K562 (cell line): Measurements from ENCODE around the gene STAMBPL1. TPM values are rescaled to one million over a fixed set of nuclear protein-coding genes. Genes with fewer than 3 reads are reported as not detected.

Source experiments
- ATAC-seq: fragments of 200-7000 bp; cut with Tn5 transposase; 3 replicates; pipeline ENCODE4 v1.9.1; 2020; ENCODE audit warnings: moderate library complexity
- BruUV-seq: library from RNA; stranded (reverse); fragments of 400-500 nt; replicated peaks from 2 replicates; lab custom pipeline; 2021; lab: Mats Ljungman, UMichigan
- CTCF ChIA-PET: fragments of 300-600 bp; formaldehyde crosslinking; extraction: SDS; loops from one replicate; lab custom pipeline; 2021; ENCODE audit warnings: low intra/inter-chr PET ratio; lab: Yijun Ruan, JAX
- POLR2A ChIA-PET: fragments of 300-600, 350-650 bp; sonication (Branson Sonifier 250); formaldehyde crosslinking; extraction: SDS; loops from one replicate; lab custom pipeline; 2021; ENCODE audit warnings: antibody characterized with exemption, inconsistent platforms; lab: Yijun Ruan, JAX
- DNase-seq, 4 experiments: peaks; one replicate each; pipeline versions ENCODE4 v3.0.0 to v3.0.0-alpha.2; 2011 to 2018; ENCODE audit warnings: low spot score in 3 of 4, mixed read lengths in 3 of 4; ENCODE audit errors: extremely low read depth in 1 of 4
- FAIRE-seq: peaks from 2 replicates; lab custom pipeline; 2011; peaks lifted over from hg19 to GRCh38; lab: Jason Lieb, UNC
- H2AFZ ChIP-seq: 2 replicates; pipeline ENCODE4 v1.6.0; 2011; ENCODE audit warnings: low read depth, low read length, control low read depth, inconsistent platforms
- H3K27ac ChIP-seq: fragments of 200-600 bp; 3 replicates; pipeline ENCODE4 v1.8.0; 2011; ENCODE audit warnings: low read depth, mild to moderate bottlenecking, control low read depth, inconsistent platforms, low read length, moderate library complexity, mixed read lengths; ENCODE audit errors: extremely low read depth
- H3K27me3 ChIP-seq, 2 experiments: fragments of 300-600 bp in 1 of 2; 2 replicates in 1 of 2; 3 replicates in 1 of 2; pipeline versions ENCODE4 v1.6.0 to v1.8.0; 2011; ENCODE audit warnings: inconsistent platforms in 2 of 2, low read length in 2 of 2, mild to moderate bottlenecking in 1 of 2, mixed read lengths in 1 of 2, moderate library complexity in 1 of 2; ENCODE audit not compliant: control insufficient read depth in 2 of 2, insufficient read depth in 2 of 2
- H3K36me3 ChIP-seq: fragments of 300-600 bp; 3 replicates; pipeline ENCODE4 v1.8.0; 2011; ENCODE audit warnings: mild to moderate bottlenecking, low read length, inconsistent platforms; ENCODE audit not compliant: control insufficient read depth, insufficient read depth
- H3K4me1 ChIP-seq, 2 experiments: fragments of 200-600 bp in 1 of 2; replicated peaks in 1 of 2; 2 replicates in 1 of 2; 3 replicates in 1 of 2; pipeline versions ENCODE4 v1.5.1 to v1.8.0; 2011; ENCODE audit warnings: inconsistent platforms in 2 of 2, low read length in 2 of 2, mild to moderate bottlenecking in 1 of 2, mixed read lengths in 1 of 2, moderate library complexity in 1 of 2; ENCODE audit not compliant: control insufficient read depth in 2 of 2, insufficient read depth in 2 of 2
- H3K4me2 ChIP-seq: 2 replicates; pipeline ENCODE4 v1.6.1; 2011; ENCODE audit warnings: low read length, control low read depth, inconsistent platforms, mixed read lengths; ENCODE audit not compliant: insufficient read depth
- H3K4me3 ChIP-seq: fragments of 200-600 bp; sonication (generic), shearing (Covaris generic); 2 replicates; pipeline ENCODE4 v1.5.1; 2016; ENCODE audit warnings: control low read depth, inconsistent platforms
- H3K79me2 ChIP-seq: fragments of 200-600 bp; 3 replicates; pipeline ENCODE4 v1.8.0; 2011; ENCODE audit warnings: low read length, inconsistent platforms; ENCODE audit not compliant: control insufficient read depth, insufficient read depth
- H3K9ac ChIP-seq, 2 experiments: 2 replicates each; pipeline versions ENCODE4 v1.6.0 to v1.6.1; 2011; ENCODE audit warnings: low read depth in 2 of 2, low read length in 2 of 2, control low read depth in 1 of 2, inconsistent platforms in 1 of 2, mild to moderate bottlenecking in 1 of 2, mixed read lengths in 1 of 2; ENCODE audit not compliant: insufficient read depth in 1 of 2
- H3K9me1 ChIP-seq: one replicate; pipeline ENCODE4 v1.6.0; 2011; ENCODE audit warnings: inconsistent platforms, mild to moderate bottlenecking, low read length, moderate library complexity; ENCODE audit not compliant: control insufficient read depth, insufficient read depth
- H3K9me3 ChIP-seq: replicated peaks from 2 replicates; pipeline ENCODE4 v1.5.1; 2011; ENCODE audit warnings: low read depth, low read length, inconsistent platforms; ENCODE audit not compliant: control insufficient read depth, insufficient read depth
- H4K20me1 ChIP-seq: replicated peaks from 2 replicates; pipeline ENCODE4 v1.6.1; 2011; ENCODE audit warnings: low read length, inconsistent platforms, mixed read lengths; ENCODE audit not compliant: control insufficient read depth, insufficient read depth
- CBX5 ChIP-seq: IDR thresholded peaks from 2 replicates; pipeline ENCODE4 v1.6.1; 2014; ENCODE audit warnings: low read depth, borderline replicate concordance
- KLF10 ChIP-seq: fragments of 250-450 bp; sonication (Bioruptor Pico); IDR thresholded peaks from 2 replicates; pipeline ENCODE4 v1.6.1; 2021; ENCODE audit warnings: matching md5 sums
- LARP7 ChIP-seq: fragments of 450-650 bp; IDR thresholded peaks from 2 replicates; pipeline ENCODE4 v1.6.1; 2016
- LCOR ChIP-seq: sonication (generic); formaldehyde crosslinking; IDR thresholded peaks from 2 replicates; pipeline ENCODE4 v1.8.0; 2022; ENCODE audit warnings: mild to moderate bottlenecking, missing genetic modification reagents
- PPARD ChIP-seq: fragments of 250-450 bp; sonication (Bioruptor Pico); IDR thresholded peaks from 2 replicates; pipeline ENCODE4 v1.8.0; 2022; ENCODE audit warnings: inconsistent platforms, mild to moderate bottlenecking, moderate library complexity
- ZC3H11A ChIP-seq: IDR thresholded peaks from 2 replicates; pipeline ENCODE4 v1.6.1; 2012; ENCODE audit warnings: low read depth, low read length, improper control_type of control experiment
- ZNF431 ChIP-seq: sonication (generic); formaldehyde crosslinking; IDR thresholded peaks from 2 replicates; pipeline ENCODE4 v1.8.0; 2022; ENCODE audit warnings: mild to moderate bottlenecking, missing genetic modification reagents
- WGBS: fragments of 100-300 bp; shearing (Covaris generic); methylation state at CpG from one replicate; pipeline ENCODE4 v1.1.6; 2016; ENCODE audit warnings: low coverage, mixed read lengths; ENCODE audit not compliant: insufficient coverage; ENCODE audit errors: missing lambda C conversion rate; 5-methylcytosine and 5-hydroxymethylcytosine counted together
- in situ Hi-C: fragments of 300-500 bp; cut with MboI; formaldehyde crosslinking; loops from 4 replicates; pipeline ENCODE4 v1.15.0; 2018; ENCODE audit warnings: inconsistent platforms, mixed read lengths
- intact Hi-C: fragments of 100-400 bp; cut with micrococcal nuclease; formaldehyde crosslinking; loops from 2 replicates; pipeline ENCODE4 v1.14.2; 2022
- polyA plus RNA-seq, 8 experiments: library from polyadenylated mRNA; depleted of rRNA in 4 of 8; stranded (reverse) in 5 of 8; unstranded in 3 of 8; fragments of >200 nt; fragmentation: Nextera tagmentation in 2 of 8; fragmentation: Illumina TruSeq in 1 of 8; extraction: Ambion mirVana in 2 of 8; extraction: Trizol in 1 of 8; gene quantifications; 2 replicates each; pipeline versions ENCODE4 v1.2.1 to v1.2.3, GENCODE V29; 2011 to 2014; ENCODE audit warnings: inconsistent platforms in 1 of 8, missing spikeins in 1 of 8
- total RNA-seq, 7 experiments: library from RNA; depleted of rRNA in 6 of 7; stranded (reverse); fragments of >200 nt in 6 of 7; fragmentation: Illumina TruSeq in 2 of 7; extraction: Trizol in 2 of 7; gene quantifications; 2 replicates each; pipeline versions ENCODE4 v1.2.1 to v1.2.3, GENCODE V29; 2011 to 2021; ENCODE audit warnings: low replicate concordance in 1 of 7
- TF ChIP-seq, protein P1 (sequence below), 3 experiments: fragments of 200-800 bp in 1 of 3; sonication (Bioruptor generic) in 1 of 3; sonication (generic) in 1 of 3; formaldehyde crosslinking in 1 of 3; IDR thresholded peaks; 2 replicates each; pipeline versions ENCODE4 v1.6.1 to v1.8.0; 2016 to 2022; ENCODE audit warnings: mild to moderate bottlenecking in 2 of 3, missing compliant biosample characterization in 2 of 3, missing genetic modification characterization in 2 of 3, missing genetic modification reagents in 1 of 3
- TF ChIP-seq, protein P2 (sequence below): fragments of 250-450 bp; sonication (Bioruptor Pico); IDR thresholded peaks from 2 replicates; pipeline ENCODE4 v1.4.0; 2020

The STAMBPL1 gene
- total and polyA plus RNA-seq, 9 of the 15 experiments (the other 6 are each of a cell fraction or from before 2014, with no cell fraction given), result 0.09 TPM; not detected in 8

DNA sequence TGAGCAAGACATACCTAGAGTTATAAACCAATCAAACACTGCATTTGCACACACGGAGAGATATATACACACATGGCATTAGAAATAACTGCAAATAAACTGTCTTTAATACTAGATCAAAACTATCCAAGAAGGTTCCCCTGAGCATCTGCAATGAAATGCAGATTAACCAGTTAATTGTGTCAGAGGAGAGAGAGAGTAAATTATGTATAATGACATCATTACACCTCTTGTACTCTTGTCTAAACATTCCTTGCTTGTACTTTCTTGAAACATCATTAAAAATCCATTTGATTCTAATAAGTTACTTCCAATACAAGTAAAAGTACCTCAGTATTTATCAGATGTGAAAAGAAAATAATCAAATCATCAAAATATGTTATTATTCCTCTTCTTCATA lies 29.3 kb upstream of the STAMBPL1 start:
- Histone ChIP-seq H3K9me1 (no peaks in the 10 kb centered on the region), H3K4me2 (no peak overlapping the region), H3K79me2 (no peaks in the 10 kb centered on the region), H4K20me1 (no peaks in the 10 kb centered on the region), H3K27me3 (no peaks in the 10 kb centered on the region), H2AFZ (no peak overlapping the region), H3K9ac (no peak overlapping the region), H3K4me1 (no peaks in the 10 kb centered on the region), H3K4me3 (no peak overlapping the region), H3K36me3 (no peaks in the 10 kb centered on the region), H3K9me3 (no peaks in the 10 kb centered on the region), H3K27ac (no peak overlapping the region)
- no peak for TF ChIP-seq ZC3H11A
- no peak for TF ChIP-seq PPARD (CRISPR knock-in tag)
- TF ChIP-seq, protein P1, sequence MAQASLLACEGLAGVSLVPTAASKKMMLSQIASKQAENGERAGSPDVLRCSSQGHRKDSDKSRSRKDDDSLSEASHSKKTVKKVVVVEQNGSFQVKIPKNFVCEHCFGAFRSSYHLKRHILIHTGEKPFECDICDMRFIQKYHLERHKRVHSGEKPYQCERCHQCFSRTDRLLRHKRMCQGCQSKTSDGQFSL (CRISPR knock-in tag; IDR thresholded peaks at IDR 0.05), result no peak
- TF ChIP-seq, protein P1 (tag; IDR thresholded peaks at IDR 0.05), result no peak
- no peak for TF ChIP-seq ZNF431
- no peak for TF ChIP-seq LCOR (CRISPR knock-in tag)
- TF ChIP-seq CBX5, result no peak
- TF ChIP-seq, protein P2, sequence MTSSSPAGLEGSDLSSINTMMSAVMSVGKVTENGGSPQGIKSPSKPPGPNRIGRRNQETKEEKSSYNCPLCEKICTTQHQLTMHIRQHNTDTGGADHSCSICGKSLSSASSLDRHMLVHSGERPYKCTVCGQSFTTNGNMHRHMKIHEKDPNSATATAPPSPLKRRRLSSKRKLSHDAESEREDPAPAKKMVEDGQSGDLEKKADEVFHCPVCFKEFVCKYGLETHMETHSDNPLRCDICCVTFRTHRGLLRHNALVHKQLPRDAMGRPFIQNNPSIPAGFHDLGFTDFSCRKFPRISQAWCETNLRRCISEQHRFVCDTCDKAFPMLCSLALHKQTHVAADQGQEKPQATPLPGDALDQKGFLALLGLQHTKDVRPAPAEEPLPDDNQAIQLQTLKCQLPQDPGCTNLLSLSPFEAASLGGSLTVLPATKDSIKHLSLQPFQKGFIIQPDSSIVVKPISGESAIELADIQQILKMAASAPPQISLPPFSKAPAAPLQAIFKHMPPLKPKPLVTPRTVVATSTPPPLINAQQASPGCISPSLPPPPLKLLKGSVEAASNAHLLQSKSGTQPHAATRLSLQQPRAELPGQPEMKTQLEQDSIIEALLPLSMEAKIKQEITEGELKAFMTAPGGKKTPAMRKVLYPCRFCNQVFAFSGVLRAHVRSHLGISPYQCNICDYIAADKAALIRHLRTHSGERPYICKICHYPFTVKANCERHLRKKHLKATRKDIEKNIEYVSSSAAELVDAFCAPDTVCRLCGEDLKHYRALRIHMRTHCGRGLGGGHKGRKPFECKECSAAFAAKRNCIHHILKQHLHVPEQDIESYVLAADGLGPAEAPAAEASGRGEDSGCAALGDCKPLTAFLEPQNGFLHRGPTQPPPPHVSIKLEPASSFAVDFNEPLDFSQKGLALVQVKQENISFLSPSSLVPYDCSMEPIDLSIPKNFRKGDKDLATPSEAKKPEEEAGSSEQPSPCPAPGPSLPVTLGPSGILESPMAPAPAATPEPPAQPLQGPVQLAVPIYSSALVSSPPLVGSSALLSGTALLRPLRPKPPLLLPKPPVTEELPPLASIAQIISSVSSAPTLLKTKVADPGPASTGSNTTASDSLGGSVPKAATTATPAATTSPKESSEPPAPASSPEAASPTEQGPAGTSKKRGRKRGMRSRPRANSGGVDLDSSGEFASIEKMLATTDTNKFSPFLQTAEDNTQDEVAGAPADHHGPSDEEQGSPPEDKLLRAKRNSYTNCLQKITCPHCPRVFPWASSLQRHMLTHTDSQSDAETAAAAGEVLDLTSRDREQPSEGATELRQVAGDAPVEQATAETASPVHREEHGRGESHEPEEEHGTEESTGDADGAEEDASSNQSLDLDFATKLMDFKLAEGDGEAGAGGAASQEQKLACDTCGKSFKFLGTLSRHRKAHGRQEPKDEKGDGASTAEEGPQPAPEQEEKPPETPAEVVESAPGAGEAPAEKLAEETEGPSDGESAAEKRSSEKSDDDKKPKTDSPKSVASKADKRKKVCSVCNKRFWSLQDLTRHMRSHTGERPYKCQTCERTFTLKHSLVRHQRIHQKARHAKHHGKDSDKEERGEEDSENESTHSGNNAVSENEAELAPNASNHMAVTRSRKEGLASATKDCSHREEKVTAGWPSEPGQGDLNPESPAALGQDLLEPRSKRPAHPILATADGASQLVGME (CRISPR knock-in tag), result no peak
- no peak for TF ChIP-seq LARP7
- no peak for TF ChIP-seq KLF10
- ChIA-PET CTCF (no interaction called here), POLR2A (no interaction called here)
- in situ Hi-C loops (no loop called here), intact Hi-C loops (no loop called here)
- no peak for DNase-seq
- 0% methylated on average over 1 of the region's 1 CpG for WGBS
- no peak for ATAC-seq
- no peak for FAIRE-seq
- no TSS peak for BruUV-seq
